SU-DHL-6 (cell line): ENCODE measurements around the gene DLG2.

Experiments
- CTCF ChIP-seq: fragments of 200-600 bp; sonication (generic); IDR thresholded peaks from one replicate; pipeline ENCODE4 v1.5.1; 2017; ENCODE audit warnings: antibody characterized with exemption, mild to moderate bottlenecking, low read length, moderate library complexity; ENCODE audit not compliant: insufficient read depth, poor library complexity, severe bottlenecking
- EZH2phosphoT487 ChIP-seq: fragments of 200-600 bp; sonication (generic), shearing (Covaris generic); conservative IDR thresholded peaks from 2 replicates; pipeline ENCODE4 v1.6.1; 2018; ENCODE audit warnings: mild to moderate bottlenecking, antibody characterized with exemption, low read length, moderate library complexity, mixed read lengths

- TF ChIP-seq CTCF, result no peak
- TF ChIP-seq EZH2phosphoT487, result no peak
Measured at GRCh38 chr11:84563356-84563755, 1063.8 kb downstream of the DLG2 start.
